Keratinocyte (primary cell): ENCODE results near the gene AOPEP. TPM values are rescaled to one million over a fixed set of nuclear protein-coding genes. Genes with fewer than 3 reads are reported as not detected.
"Not testable (repeated sequence)": the region's sequence is repeated elsewhere in the genome, so short reads cannot be mapped to it uniquely, and the experiment has no call there.

ENCODE experiments used
- DNase-seq: peaks from one replicate; pipeline ENCODE4 v3.0.0-alpha.2; 2011; ENCODE audit warnings: low read depth, missing footprints, low spot score
- FAIRE-seq: peaks from 2 replicates; lab custom pipeline; 2011; peaks lifted over from hg19 to GRCh38; lab: Jason Lieb, UNC
- H2AFZ ChIP-seq: 2 replicates; pipeline ENCODE4 v1.6.0; 2012; ENCODE audit warnings: low read length, control low read depth, inconsistent platforms; ENCODE audit not compliant: control insufficient read depth
- H3K27ac ChIP-seq: 2 replicates; pipeline ENCODE4 v1.5.1; 2011; ENCODE audit warnings: low read length; ENCODE audit not compliant: control insufficient read depth, insufficient read depth
- H3K27me3 ChIP-seq: 3 replicates; pipeline ENCODE4 v1.6.0; 2011; ENCODE audit warnings: low read length; ENCODE audit not compliant: control insufficient read depth, insufficient read depth; ENCODE audit errors: extremely low read depth
- H3K36me3 ChIP-seq, 2 experiments: 2 replicates in 1 of 2; 3 replicates in 1 of 2; pipeline ENCODE4 v1.5.1; 2011; ENCODE audit warnings: low read length in 2 of 2, mild to moderate bottlenecking in 1 of 2; ENCODE audit not compliant: control insufficient read depth in 2 of 2, insufficient read depth in 2 of 2; ENCODE audit errors: extremely low read depth in 1 of 2
- H3K4me1 ChIP-seq: 3 replicates; pipeline ENCODE4 v1.5.1; 2011; ENCODE audit warnings: low read length; ENCODE audit not compliant: control insufficient read depth, insufficient read depth; ENCODE audit errors: extremely low read depth
- H3K4me2 ChIP-seq: 3 replicates; pipeline ENCODE4 v1.6.0; 2011; ENCODE audit warnings: low read depth, low read length; ENCODE audit not compliant: control insufficient read depth, insufficient read depth; ENCODE audit errors: extremely low read depth
- H3K4me3 ChIP-seq, 3 experiments: fragments of 200-600 bp in 1 of 3; sonication (generic) in 1 of 3; 2 replicates in 2 of 3; 3 replicates in 1 of 3; pipeline ENCODE4 v1.5.1; 2011 to 2016; ENCODE audit warnings: low read length in 3 of 3, mild to moderate bottlenecking in 3 of 3, control low read depth in 2 of 3, inconsistent platforms in 1 of 3, low read depth in 1 of 3, mixed read lengths in 1 of 3, mixed run types in 1 of 3, moderate library complexity in 1 of 3; ENCODE audit not compliant: control insufficient read depth in 2 of 3, insufficient read depth in 2 of 3; ENCODE audit errors: extremely low read depth in 1 of 3
- H3K79me2 ChIP-seq: 2 replicates; pipeline ENCODE4 v1.6.0; 2012; ENCODE audit warnings: low read length; ENCODE audit not compliant: control insufficient read depth, insufficient read depth
- H3K9ac ChIP-seq: 3 replicates; pipeline ENCODE4 v1.6.0; 2011; ENCODE audit warnings: low read length; ENCODE audit not compliant: control insufficient read depth, insufficient read depth; ENCODE audit errors: extremely low read depth
- H3K9me1 ChIP-seq: 3 replicates; pipeline ENCODE4 v1.6.0; 2011; ENCODE audit warnings: low read length; ENCODE audit not compliant: control insufficient read depth, insufficient read depth; ENCODE audit errors: extremely low read depth
- H3K9me3 ChIP-seq: 2 replicates; pipeline ENCODE4 v1.5.1; 2012; ENCODE audit warnings: low read depth, low read length; ENCODE audit not compliant: control insufficient read depth
- H4K20me1 ChIP-seq: 3 replicates; pipeline ENCODE4 v1.6.0; 2011; ENCODE audit warnings: low read length; ENCODE audit not compliant: control insufficient read depth, insufficient read depth; ENCODE audit errors: extremely low read depth
- CTCF ChIP-seq, 3 experiments: IDR thresholded peaks in 1 of 3; conservative IDR thresholded peaks in 1 of 3; optimal IDR thresholded peaks in 1 of 3; 2 replicates in 2 of 3; 3 replicates in 1 of 3; pipeline versions ENCODE3 to v1.5.1; 2011; ENCODE audit warnings: low read length in 3 of 3, mild to moderate bottlenecking in 3 of 3, moderate library complexity in 2 of 3, control low read depth in 1 of 3, inconsistent platforms in 1 of 3; ENCODE audit not compliant: insufficient read depth in 2 of 3; ENCODE audit errors: extremely low read depth in 1 of 3
- EZH2 ChIP-seq: IDR thresholded peaks from one replicate; pipeline ENCODE4 v1.6.1; 2012; ENCODE audit warnings: inconsistent platforms, mild to moderate bottlenecking, low read length, moderate library complexity
- dilution Hi-C: fragments of 300-500 bp; cut with MboI; formaldehyde crosslinking; loops from one replicate; pipeline ENCODE4 v1.7.0; 2020; ENCODE audit warnings: low sequenced_read_pairs; ENCODE audit not compliant: extremely low pct_ligation_motif_present
- polyA plus RNA-seq, 5 experiments: library from polyadenylated mRNA; depleted of rRNA in 3 of 5; stranded (reverse) in 3 of 5; stranded (forward) in 1 of 5; unstranded in 1 of 5; fragments of >200 nt; gene quantifications; 1 replicate in 1 of 5; 2 replicates in 3 of 5; 3 replicates in 1 of 5; pipeline versions ENCODE4 v1.2.1 to v1.2.3, GENCODE V29; 2011 to 2012; ENCODE audit warnings: missing spikeins in 2 of 5, low read depth in 1 of 5, low replicate concordance in 1 of 5

Gene AOPEP
- polyA plus RNA-seq, 1 donor (not counting 4 experiments of a cell fraction or from before 2014, with no cell fraction given), result 27.0 TPM

- no peak for FAIRE-seq
- no peaks in the 10 kb centered on the region for H3K9me3 ChIP-seq
- no peaks in the 10 kb centered on the region for H3K79me2 ChIP-seq
- H2AFZ ChIP-seq, result no peak overlapping the region
- H3K27ac ChIP-seq, result no peak overlapping the region
- H3K4me2 ChIP-seq, result no peak overlapping the region
- no peaks in the 10 kb centered on the region for H3K36me3 ChIP-seq
- TF ChIP-seq EZH2 (no peak), CTCF (optimal IDR thresholded peaks at IDR 0.05 in 1 of 3, IDR thresholded peaks at IDR 0.05 in 1 of 3, conservative IDR thresholded peaks at IDR 0.05 in 1 of 3; ENCODE audit: extremely low read depth in 1 of 3, insufficient read depth in 2 of 3, low read length in 3 of 3) (no peak)
- dilution Hi-C loops, result no loop called here
- no peak overlapping the region for H3K4me3 ChIP-seq
- no peaks in the 10 kb centered on the region for H3K9me1 ChIP-seq
- no peaks in the 10 kb centered on the region for H3K27me3 ChIP-seq
- DNase-seq, result no peak
- H4K20me1 ChIP-seq, result no peaks in the 10 kb centered on the region
- no peak overlapping the region for H3K9ac ChIP-seq
- peaks cover 13% of the 10 kb centered on the region for H3K4me1 ChIP-seq
Observed at GRCh38 chr9:94847486-94847885, 121.0 kb downstream of the AOPEP start.

- dilution Hi-C loops, H3K4me2 ChIP-seq, FAIRE-seq, DNase-seq, H3K79me2 ChIP-seq, H2AFZ ChIP-seq, H3K4me3 ChIP-seq, H4K20me1 ChIP-seq, H3K36me3 ChIP-seq, H3K27me3 ChIP-seq, H3K9me3 ChIP-seq, H3K9ac ChIP-seq, H3K9me1 ChIP-seq, H3K27ac ChIP-seq: not testable (repeated sequence)
- H3K4me1 ChIP-seq, result peaks cover 11% of the 10 kb centered on the region
Observed at GRCh38 chr9:94848791-94849190, 122.3 kb downstream of the AOPEP start.
